COR-L47 (cell line): Measurements from ENCODE around the gene ADAMTS14.
"Not testable (repeated sequence)": the region's sequence is repeated elsewhere in the genome, so short reads cannot be mapped to it uniquely, and the experiment has no call there.

Source experiments
- DNase-seq: peaks from one replicate; lab custom pipeline; 2025; lab: John Stamatoyannopoulos, UW

ADAMTS14 gene, protein sequence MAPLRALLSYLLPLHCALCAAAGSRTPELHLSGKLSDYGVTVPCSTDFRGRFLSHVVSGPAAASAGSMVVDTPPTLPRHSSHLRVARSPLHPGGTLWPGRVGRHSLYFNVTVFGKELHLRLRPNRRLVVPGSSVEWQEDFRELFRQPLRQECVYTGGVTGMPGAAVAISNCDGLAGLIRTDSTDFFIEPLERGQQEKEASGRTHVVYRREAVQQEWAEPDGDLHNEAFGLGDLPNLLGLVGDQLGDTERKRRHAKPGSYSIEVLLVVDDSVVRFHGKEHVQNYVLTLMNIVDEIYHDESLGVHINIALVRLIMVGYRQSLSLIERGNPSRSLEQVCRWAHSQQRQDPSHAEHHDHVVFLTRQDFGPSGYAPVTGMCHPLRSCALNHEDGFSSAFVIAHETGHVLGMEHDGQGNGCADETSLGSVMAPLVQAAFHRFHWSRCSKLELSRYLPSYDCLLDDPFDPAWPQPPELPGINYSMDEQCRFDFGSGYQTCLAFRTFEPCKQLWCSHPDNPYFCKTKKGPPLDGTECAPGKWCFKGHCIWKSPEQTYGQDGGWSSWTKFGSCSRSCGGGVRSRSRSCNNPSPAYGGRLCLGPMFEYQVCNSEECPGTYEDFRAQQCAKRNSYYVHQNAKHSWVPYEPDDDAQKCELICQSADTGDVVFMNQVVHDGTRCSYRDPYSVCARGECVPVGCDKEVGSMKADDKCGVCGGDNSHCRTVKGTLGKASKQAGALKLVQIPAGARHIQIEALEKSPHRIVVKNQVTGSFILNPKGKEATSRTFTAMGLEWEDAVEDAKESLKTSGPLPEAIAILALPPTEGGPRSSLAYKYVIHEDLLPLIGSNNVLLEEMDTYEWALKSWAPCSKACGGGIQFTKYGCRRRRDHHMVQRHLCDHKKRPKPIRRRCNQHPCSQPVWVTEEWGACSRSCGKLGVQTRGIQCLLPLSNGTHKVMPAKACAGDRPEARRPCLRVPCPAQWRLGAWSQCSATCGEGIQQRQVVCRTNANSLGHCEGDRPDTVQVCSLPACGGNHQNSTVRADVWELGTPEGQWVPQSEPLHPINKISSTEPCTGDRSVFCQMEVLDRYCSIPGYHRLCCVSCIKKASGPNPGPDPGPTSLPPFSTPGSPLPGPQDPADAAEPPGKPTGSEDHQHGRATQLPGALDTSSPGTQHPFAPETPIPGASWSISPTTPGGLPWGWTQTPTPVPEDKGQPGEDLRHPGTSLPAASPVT

DNA sequence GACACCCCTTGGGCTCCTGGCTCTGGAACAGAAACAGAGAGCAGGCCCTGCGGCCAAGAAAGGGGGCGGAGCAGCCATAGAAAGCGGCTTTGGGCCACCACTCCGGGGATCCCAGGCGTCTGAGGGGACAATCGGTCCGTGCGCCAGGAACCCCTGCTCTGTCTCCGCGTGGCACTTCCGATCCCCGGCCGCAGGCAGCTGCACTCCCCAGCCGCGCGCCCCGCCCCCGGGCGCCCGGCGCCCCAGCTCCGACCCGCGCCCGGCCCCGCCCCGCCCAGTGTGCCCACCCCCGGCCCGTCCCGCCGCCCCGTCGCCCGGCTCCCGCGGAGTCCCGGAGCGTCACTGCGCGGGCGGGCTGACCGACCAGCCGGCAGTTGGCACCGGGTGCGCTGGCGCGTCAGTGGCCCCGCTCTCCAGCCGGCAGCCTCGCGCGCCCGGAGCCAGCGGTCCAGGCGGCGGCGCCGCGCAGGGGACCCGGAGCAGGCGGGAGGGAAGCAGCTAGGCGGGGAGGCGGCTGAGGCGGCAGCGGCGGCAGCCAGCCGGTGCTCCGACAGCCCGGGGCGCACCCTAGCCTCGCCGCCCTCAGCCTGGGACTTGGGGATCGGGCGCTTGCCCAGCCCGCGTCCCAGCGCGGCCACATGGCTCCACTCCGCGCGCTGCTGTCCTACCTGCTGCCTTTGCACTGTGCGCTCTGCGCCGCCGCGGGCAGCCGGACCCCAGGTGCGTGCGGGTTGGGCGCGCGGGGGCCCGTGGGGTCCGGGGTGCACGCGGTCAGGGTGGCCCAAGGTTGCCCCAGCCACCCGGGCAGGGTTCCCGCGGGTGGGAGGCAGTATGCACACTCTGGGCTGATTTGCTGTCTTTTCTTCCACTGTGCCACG is at the start of gene ADAMTS14:
Gene ADAMTS14 (plus strand): TSS at position 342 of the 878 bp plus-strand sequence. CDS start 297 bp downstream, at position 639.
- peak; percentile 52 for DNase-seq

DNA sequence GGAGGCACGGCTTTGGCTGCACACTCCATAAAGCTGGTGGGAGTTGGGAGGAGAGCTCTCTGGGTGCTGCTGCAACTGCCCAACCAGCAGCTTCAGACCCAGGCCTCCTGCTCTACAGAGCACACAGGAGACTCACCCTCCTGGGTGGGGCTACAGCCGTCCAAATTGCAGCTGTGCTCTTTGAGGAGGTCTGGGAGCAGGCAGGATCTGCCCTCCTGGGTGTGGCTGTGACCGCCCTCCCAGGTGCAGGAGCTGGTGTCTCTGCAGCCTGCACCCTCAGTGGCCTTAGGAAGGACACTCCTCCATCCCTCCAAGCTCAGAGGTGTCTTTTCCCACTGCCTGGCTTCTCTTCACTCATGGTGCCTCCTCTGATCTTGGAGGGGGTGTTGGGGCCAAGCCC is 49.8 kb upstream of the ADAMTS14 start:
- DNase-seq: no peak

DNA sequence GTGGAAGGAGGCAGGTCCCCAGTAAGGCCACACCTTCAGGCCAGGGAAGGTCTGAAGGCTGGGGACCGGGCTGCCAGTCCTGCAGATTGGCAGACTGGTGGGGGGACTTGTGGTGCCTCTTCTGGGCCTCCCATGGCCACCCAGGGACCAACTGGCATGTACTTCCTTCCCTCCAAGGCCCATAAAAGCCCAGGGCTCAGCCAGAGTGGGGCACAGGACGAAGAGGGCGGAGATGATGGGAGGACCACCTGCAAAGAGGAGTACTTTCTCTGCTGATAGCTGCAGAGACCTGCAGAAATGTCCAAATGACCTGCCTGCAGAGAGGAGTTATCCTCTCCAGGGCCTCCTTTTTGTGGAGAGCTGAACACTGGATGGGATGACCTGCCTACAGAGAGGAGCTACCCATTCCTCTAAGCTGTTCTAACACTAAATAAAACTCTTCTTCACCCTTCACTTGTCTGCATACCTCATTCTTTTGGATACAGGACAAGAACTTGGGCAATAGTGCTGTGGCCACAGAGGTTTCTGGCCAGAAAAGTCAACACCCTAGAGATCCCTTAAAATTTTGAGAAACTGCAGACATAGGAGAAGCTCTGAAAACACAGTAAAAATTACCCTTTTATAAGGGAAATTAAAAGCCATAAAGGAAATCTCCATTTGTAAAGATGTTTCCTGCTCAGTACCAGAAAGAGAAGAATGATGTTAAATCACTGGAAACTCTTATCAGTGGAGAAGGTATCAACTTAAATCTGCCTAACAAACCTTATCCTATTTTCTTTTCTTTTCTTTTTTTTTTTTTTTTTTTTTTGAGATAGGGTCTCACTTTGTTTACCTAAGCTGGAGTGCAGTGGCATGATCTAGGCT is 49.1 kb upstream of the ADAMTS14 start:
- DNase-seq: no peak

DNA sequence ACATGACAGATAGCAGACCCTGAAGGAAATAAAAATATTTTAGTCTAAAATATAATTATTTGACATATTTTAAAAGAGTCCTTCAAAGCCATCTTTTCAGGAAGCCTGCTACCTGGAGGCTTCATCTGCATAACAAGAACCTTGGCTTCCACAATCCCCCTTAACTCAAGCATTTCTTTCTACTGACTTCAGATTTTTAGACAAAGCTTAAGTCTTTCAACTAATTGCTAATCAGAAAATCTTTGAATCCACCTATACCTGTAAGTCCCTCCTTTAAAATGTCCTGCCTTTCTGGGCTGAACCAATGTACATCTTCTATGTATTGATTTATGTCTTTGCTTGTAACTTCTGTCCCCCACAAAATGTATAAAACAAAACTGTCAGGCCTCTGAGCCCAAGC is 46.2 kb upstream of the ADAMTS14 start:
- no peak for DNase-seq

DNA sequence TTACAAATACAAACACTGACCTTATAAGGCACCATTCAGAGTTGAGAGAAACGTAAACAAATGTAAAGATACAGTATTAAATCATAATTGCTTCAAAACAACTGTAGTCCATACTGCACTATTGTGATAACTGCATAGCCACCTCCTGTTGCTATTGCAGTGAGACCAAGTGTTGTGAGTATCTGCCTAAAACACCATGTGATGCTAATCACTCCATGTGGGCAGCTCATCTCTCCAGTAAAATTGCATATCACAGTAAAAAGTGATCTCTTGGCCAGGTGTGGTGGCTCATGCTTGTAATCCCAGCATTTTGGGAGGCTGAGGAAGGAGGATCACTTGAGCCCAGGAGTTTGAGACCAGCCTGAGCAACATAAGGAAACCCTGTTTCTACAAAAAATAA is 43.0 kb upstream of the ADAMTS14 start:
- DNase-seq: no peak

DNA sequence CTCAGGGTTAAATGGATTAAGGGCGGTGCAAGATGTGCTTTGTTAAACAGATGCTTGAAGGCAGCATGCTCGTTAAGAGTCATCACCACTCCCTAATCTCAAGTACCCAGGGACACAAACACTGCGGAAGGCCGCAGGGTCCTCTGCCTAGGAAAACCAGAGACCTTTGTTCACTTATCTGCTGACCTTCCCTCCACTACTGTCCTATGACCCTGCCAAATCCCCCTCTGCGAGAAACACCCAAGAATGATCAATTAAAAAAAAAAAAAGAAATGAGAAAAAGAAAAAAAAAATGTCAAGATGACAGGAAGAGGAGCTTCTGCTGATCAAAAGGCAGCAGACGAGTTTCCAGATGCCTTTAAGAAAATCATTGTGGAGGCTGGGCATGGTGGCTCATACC is 40.6 kb upstream of the ADAMTS14 start:
- DNase-seq: not testable (repeated sequence)

DNA sequence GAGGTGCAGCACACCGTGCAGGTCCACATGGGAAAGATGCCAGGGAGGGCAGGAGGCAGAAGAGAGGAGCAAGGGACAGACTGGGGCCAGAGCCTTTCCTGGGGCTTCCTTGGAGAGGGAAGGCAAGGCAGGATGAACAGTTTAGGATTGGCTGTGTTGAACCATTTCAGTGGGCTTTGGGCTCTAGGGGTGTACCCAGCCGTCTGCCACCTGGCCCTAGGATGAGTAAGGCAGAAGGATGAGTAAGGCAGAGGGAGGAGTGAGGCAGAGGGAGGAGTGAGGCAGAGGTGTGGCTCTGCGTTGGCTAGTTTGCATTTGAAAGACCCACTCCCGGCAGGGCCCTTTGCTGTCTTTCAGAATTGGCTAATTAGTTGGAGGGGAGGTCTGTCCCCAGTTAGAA is 38.3 kb upstream of the ADAMTS14 start:
- DNase-seq: no peak

DNA sequence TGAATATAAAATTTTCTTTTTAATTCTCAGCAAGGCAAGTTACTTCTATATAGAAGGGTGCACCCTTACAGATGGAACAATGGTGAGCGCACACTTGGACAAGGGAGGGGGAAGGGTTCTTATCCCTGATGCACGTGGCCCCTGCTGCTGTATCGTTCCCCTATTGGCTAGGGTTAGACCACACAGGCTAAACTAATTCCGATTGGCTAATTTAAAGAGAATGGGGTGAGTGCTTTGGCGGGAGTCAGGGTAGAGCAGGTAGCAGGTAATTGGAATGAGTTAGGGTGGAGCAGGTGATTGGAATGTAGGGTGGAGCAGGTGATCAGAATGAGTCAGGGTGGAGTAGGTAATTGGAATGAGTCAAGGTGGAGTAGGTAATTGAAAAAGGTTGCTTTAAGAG is 37.8 kb upstream of the ADAMTS14 start:
- DNase-seq: not testable (repeated sequence)

DNA sequence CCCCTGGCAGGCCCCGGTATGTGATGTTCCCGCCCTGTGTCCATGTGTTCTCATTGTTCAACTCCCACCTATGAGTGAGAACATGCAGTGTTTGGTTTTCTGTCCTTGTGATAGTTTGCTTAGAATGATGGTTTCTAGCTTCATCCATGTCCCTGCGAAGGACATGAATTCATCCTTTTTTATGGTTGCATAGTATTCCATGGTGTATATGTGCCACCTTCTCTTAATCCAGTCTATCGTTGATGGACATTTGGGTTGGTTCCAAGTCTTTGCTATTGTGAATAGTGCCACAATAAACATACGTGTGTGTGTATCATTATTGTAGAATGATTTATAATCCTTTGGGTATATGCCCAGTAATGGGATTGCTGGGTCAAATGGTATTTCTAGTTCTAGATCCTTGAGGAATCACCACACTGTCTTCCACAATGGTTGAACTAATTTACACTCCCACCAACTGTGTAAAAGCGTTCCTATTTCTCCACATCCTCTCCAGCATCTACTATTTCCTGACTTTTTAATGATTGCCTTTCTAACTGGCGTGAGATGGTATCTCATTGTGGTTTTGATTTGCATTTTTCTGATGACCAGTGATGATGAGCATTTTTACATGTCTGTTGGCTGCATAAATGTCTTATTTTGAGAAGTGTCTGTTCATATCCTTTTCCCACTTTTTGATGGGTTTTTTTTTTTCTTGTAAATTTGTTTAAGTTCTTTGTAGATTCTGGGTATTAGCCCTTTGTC is 32.5 kb upstream of the ADAMTS14 start:
- not testable (repeated sequence) for DNase-seq

DNA sequence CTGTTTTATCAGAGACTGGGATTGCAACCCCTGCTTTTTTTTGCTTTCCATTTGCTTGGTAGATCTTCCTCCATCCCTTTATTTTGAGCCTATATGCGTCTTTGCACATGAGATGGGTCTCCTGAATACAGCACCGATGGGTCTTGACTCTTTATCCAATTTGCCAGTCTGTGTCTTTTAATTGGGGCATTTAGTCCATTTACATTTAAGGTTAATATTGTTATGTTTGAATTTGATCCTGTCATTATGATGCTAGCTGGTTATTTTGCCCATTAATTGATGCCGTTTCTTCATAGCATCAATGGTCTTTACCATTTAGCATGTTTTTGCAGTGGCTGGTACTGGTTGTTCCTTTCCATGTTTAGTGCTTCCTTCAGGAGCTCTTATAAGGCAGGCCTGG is 29.0 kb upstream of the ADAMTS14 start:
- not testable (repeated sequence) for DNase-seq

DNA sequence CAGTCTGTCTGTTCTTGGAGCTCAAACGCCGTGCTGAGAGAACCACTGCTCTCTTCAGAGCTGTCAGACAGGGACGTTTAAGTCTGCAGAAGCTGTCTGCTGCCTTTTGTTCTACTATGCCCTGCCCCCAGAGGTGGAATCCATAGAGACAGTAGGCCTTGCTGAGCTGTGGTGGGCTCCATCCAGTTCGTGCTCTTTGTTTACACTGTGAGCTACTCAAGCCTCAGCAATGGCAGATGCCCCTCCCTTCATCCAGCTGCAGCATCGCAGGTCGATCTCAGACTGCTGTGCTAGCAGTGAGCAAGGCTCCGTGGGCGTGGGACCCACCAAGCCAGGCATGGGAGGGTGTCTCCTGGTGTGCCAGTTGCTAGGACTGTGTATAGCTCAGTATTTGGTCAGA is 27.3 kb upstream of the ADAMTS14 start:
- DNase-seq: not testable (repeated sequence)

DNA sequence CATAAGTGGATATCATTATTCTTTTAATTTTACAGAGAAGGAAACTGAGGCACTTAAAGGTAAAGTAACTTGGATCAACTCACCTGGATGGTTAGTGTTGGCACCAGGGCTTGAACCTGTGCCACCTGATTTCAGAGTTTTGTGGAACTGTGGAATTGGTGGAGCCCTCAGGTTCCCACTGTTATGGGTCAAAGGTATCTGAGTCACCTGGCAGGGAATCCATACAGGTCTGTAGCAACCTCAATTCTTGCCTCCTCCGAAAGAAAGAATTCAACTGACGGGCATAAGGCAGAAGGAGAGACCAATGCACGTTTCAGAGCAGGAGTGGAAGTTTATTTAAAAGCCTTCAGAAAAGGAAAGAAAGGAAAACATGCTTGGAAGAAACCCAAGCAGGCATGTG is 25.2 kb upstream of the ADAMTS14 start:
- no peak for DNase-seq

DNA sequence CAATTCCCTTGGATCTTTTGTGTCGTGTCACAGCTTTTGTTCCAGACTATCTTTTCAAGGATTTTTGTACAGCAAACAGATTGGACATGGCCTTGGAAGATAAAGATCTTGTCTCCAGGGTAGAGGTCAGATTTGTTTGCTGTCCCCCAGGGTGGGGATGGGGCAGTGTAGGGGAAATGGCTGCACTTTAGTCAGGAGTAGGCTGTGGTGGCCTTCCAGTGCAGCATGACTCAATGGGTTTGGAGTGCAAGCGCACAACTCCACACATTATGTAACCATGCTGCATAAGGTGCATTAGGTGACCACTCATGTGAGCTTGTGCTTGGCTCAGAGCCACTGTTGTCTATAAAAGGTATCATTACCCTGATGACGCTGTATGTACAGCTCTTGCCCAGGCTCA is 23.9 kb upstream of the ADAMTS14 start:
- DNase-seq: no peak

DNA sequence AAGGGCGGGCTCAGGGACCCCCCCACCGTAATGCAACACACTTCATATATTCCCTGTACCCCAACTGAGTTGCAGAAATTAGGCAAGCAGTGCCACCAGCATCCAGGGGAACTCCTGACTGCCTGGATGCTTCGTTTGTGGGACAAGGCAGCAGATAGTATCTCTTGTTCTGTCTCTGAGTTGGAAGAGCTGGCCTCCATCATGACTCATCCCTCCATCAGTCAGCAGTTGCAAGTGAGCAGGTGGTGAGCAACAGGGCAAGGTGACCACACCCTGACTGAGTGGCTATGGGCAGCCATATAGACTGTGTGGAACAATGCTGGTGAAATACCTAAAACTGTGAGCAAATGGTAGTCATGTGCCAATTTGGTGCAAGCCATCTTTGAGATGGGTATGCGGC is 22.8 kb upstream of the ADAMTS14 start:
- no peak for DNase-seq

DNA sequence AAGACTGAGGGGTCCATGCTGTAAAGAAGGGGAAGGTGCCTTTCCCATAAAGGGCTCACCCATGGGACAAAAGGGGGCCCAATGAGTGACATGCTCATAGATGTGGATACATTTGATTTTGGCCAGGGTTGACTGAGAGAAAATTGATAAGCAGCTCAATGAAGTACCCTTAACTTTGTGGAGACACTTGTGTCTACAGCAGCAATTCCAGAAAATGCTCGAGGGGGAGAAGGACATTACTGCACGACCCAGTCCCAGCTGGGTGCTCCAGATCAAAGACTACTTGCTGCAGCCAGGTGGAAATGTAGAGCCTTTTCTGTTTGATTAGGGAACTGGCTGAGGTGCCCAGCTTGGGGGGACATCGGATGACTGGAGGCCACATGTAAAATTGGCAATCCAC is 22.2 kb upstream of the ADAMTS14 start:
- DNase-seq: no peak

DNA sequence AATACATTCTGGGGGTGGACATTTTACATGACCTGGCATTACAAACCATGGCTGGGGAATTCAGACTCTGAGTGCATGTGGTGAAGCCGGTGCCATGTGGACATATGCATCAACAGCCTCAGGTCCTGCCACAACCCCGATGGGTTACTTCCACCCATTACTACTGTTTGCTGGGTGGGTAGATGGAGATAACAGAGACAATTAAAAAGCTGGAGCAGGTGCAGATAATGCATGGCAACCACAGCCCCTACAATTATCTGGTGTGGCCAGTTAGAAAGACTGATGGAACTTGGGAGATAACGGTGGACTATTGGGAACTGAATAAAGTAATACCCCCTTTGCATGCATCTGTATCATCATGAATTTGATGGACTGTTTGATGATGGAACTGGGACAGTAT is 21.6 kb upstream of the ADAMTS14 start:
- DNase-seq: no peak

DNA sequence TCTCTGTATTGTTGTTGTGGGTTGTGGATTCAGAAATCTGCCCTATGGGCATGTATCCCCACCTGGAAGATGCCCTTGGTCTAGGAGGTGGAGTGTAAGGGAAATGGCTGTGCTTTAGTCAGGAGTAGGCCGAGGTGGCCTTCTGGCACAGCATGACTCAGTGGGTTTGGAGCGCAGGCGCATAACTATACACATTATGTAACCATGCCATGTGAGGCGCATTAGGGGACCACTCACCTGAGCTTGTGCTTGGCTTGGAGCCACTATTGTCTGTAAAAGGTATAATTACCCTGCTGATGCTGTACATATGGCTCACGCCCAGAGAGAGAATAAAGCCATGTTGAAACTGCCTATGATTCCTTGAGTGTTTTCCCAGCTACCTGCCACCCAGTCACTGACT is 20.6 kb upstream of the ADAMTS14 start:
- DNase-seq: no peak

DNA sequence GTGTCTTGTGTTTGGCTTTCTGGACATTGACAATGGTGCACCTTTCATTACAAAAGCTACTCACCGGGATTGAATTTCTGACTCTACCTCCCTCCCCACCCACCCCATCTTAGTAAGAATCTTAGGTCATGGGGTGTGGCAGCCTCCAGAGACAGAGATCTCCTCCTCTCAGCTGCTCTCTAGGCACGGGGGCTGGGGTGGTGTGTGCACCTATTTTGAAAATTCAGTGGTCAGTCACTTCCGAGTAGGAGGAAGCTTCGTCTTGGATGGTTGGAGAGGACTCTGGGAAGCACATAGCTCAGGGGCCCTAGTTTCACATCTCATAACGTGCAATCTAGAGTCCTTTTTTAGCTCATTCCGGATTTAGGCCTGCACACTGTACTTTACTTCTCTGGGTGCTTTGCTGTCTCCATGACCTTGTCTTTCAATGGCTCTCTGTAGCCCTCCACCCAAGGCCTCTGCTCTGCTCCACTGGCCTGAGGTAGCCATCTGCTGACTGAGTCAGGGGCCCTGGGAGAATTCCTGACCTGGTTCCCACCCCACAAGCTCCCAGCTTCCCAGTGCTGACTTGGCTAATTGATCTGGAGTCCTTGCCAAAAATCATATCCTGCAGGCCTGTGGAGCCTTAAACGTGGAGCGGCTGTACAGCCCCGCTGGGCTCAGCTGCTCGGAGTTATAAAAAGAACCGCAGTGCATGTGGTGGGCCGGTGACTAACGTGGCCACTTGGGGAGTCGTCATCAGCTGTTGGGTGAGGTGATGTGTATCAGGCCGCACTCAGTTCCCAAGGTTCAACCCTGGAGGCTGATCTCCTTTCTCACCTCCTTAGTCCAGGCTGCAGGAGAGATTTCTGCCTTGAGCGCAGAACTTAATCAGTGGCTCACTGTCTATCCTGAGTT is 19.3 kb upstream of the ADAMTS14 start:
- no peak for DNase-seq

DNA sequence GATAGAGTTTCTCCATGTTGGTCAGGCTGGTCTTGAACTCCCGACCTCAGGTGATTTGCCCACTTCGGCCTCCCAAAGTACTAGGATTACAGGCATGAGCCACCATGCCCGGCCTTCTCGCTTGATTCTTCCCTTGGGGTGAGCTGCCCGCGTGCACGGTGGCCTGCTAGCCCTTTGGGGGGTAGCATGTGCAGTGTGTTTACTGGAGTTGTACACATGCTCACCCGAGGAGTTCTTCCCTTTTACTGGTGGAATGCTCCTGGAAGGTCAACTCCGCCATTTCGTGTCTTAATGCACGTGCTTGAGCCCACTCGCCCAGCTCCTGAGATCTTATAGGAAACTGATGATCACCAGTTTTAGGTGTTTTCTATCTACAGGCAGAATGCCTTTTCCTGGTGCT is 17.0 kb upstream of the ADAMTS14 start:
- no peak for DNase-seq
